Epithelial cell of esophagus (primary cell): ENCODE results near the gene BICC1.

ENCODE experiments used
- DNase-seq: peaks from one replicate; pipeline ENCODE4 v3.0.0; 2010; ENCODE audit warnings: low read depth
- H3K4me3 ChIP-seq: 2 replicates; pipeline ENCODE4 v1.5.1; 2011; ENCODE audit warnings: mild to moderate bottlenecking, low read length, control low read depth
- CTCF ChIP-seq: IDR thresholded peaks from 2 replicates; pipeline ENCODE4 v1.5.1; 2011; ENCODE audit warnings: low read depth, mild to moderate bottlenecking, low read length, control low read depth, inconsistent platforms; ENCODE audit not compliant: insufficient read depth; ENCODE audit errors: missing control alignments

The BICC1 gene

GRCh38 chr10:58844680-58845079 is 332.0 kb downstream of the BICC1 start:
- no peak for TF ChIP-seq CTCF
- DNase-seq: no peak
- H3K4me3 ChIP-seq: no peak overlapping the region

GRCh38 chr10:58846856-58847255 is 334.2 kb downstream of the BICC1 start:
- no peak for TF ChIP-seq CTCF
- no peak for DNase-seq

GRCh38 chr10:58851606-58852005 is 338.9 kb downstream of the BICC1 start:
- DNase-seq: peak; percentile 6

More at GRCh38 chr10:58846856-58847255, 334.2 kb downstream of the BICC1 start:
- no peak overlapping the region for H3K4me3 ChIP-seq

GRCh38 chr10:58853668-58854067 is 341.0 kb downstream of the BICC1 start:
- no peak for TF ChIP-seq CTCF
- no peak overlapping the region for H3K4me3 ChIP-seq
- no peak for DNase-seq

More at GRCh38 chr10:58851606-58852005, 338.9 kb downstream of the BICC1 start:
- no peak for TF ChIP-seq CTCF
- no peak overlapping the region for H3K4me3 ChIP-seq

GRCh38 chr10:58854811-58855210 is 342.1 kb downstream of the BICC1 start:
- DNase-seq: no peak
- TF ChIP-seq CTCF: no peak
- no peak overlapping the region for H3K4me3 ChIP-seq

- H3K4me3 ChIP-seq: no peak overlapping the region
- peak; percentile 85 for DNase-seq
- TF ChIP-seq CTCF: no peak
Observed at GRCh38 chr10:58856508-58857240, 344.0 kb downstream of the BICC1 start.
